ENCODE measurements around the gene NAPB.
"Not testable (repeated sequence)": the region's sequence is repeated elsewhere in the genome, so short reads cannot be mapped to it uniquely, and the experiment has no call there.

The NAPB gene

GRCh38 chr20:23349338-23350195, 71.7 kb downstream of the NAPB start:
- DNase-seq (ENCODE audit: low spot score) (no peak), FAIRE-seq (no peak)

- not testable (repeated sequence) for FAIRE-seq
Measured at GRCh38 chr20:23348510-23348909, 72.8 kb downstream of the NAPB start.

GRCh38 chr20:23347791-23348190, 73.5 kb downstream of the NAPB start:
- DNase-seq (ENCODE audit: low spot score) (no peak), FAIRE-seq (no peak)

More at GRCh38 chr20:23348510-23348909, 72.8 kb downstream of the NAPB start:
- not testable (repeated sequence) for DNase-seq (ENCODE audit: low spot score)

- FAIRE-seq, result no peak
- no peak for DNase-seq (ENCODE audit: low spot score)
Measured at GRCh38 chr20:23346002-23346401, 75.3 kb downstream of the NAPB start.

GRCh38 chr20:23344336-23344735, 77.0 kb downstream of the NAPB start:
- DNase-seq (ENCODE audit: low spot score), result no peak
- no peak for FAIRE-seq

GRCh38 chr20:23343590-23343989, 77.7 kb downstream of the NAPB start:
- no peak for FAIRE-seq

GRCh38 chr20:23341073-23341472, 80.2 kb downstream of the NAPB start:
- FAIRE-seq, result no peak

More at GRCh38 chr20:23343590-23343989, 77.7 kb downstream of the NAPB start:
- no peak for DNase-seq (ENCODE audit: low spot score)

GRCh38 chr20:23340524-23340923, 80.8 kb downstream of the NAPB start:
- FAIRE-seq (no peak), DNase-seq (ENCODE audit: low spot score) (peak; percentile 31)

More at GRCh38 chr20:23341073-23341472, 80.2 kb downstream of the NAPB start:
- DNase-seq (ENCODE audit: low spot score), result no peak

GRCh38 chr20:23339986-23340385, 81.3 kb downstream of the NAPB start:
- no peak for FAIRE-seq

GRCh38 chr20:23337312-23337711, 84.0 kb downstream of the NAPB start:
- FAIRE-seq (no peak), DNase-seq (ENCODE audit: low spot score) (no peak)

More at GRCh38 chr20:23339986-23340385, 81.3 kb downstream of the NAPB start:
- DNase-seq (ENCODE audit: low spot score), result no peak

- FAIRE-seq (no peak), DNase-seq (ENCODE audit: low spot score) (no peak)
Measured at GRCh38 chr20:23336476-23336875, 84.8 kb downstream of the NAPB start.

- FAIRE-seq, result no peak
- DNase-seq (ENCODE audit: low spot score), result no peak
Measured at GRCh38 chr20:23335521-23335920, 85.8 kb downstream of the NAPB start.

GRCh38 chr20:23334111-23334510, 87.2 kb downstream of the NAPB start:
- FAIRE-seq (no peak), DNase-seq (ENCODE audit: low spot score) (no peak)

GRCh38 chr20:23332467-23332866, 88.8 kb downstream of the NAPB start:
- FAIRE-seq, result no peak
- no peak for DNase-seq (ENCODE audit: low spot score)

- FAIRE-seq, result no peak
Measured at GRCh38 chr20:23331450-23332350, 89.6 kb downstream of the NAPB start.

GRCh38 chr20:23327617-23328333, 93.5 kb downstream of the NAPB start:
- DNase-seq (ENCODE audit: low spot score) (no peak), FAIRE-seq (no peak)

More at GRCh38 chr20:23331450-23332350, 89.6 kb downstream of the NAPB start:
- DNase-seq (ENCODE audit: low spot score), result peak; percentile 26

GRCh38 chr20:23326774-23327173, 94.5 kb downstream of the NAPB start:
- no peak for FAIRE-seq
- no peak for DNase-seq (ENCODE audit: low spot score)

GRCh38 chr20:23325107-23325506, 96.2 kb downstream of the NAPB start:
- FAIRE-seq (no peak), DNase-seq (ENCODE audit: low spot score) (no peak)
